Fibroblast of gingiva (primary cell): Measurements from ENCODE around the gene LKAAEAR1.

ENCODE experiments used
- DNase-seq: peaks from one replicate; pipeline ENCODE4 v3.0.0-alpha.2; 2011; ENCODE audit warnings: low read depth

LKAAEAR1 gene

DNA sequence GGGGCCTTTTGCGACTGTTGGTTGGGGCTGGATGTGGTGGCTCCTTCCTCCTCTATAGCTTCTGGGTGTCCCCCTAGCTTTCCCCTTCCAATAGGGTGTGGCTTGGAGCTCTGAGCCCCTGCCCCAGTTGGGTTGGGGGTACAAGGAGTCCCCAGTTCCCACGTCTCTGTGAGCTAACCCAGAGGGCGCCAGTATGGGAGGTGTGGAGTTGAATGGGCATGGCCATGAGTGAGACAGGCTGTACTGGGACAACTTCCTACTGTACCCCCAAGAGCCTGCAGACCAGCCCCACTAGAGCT is 47.0 kb downstream of the LKAAEAR1 start:
- no peak for DNase-seq

- no peak for DNase-seq
Observed at GRCh38 chr20:64036346-64037198, 47.6 kb downstream of the LKAAEAR1 start.

DNA sequence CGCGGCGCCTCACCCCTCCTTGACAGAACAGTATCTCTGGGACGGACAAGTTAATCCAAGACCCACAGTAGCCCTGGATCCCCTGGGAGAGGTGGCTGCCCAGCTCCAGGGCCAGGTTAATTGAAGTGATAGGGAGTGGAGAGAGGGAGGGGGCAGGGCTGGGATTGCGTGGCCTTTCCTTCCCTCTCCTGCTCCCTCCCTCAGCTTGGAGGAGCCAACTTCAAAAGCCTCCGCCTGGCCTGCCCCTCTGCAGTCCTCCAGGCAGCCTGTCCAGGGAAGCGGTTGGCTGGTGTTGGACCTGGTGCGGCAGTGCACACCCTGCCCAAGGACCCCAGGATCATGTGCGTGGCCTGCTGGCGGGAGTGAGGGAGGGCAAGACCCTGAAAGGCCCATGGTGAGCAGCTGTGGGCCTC is 48.3 kb downstream of the LKAAEAR1 start, which contains the start of gene C20orf204:
Gene C20orf204 (plus strand): TSS at position 250 of the 413 bp plus-strand sequence. CDS start 142 bp downstream, at position 392.
- no peak for DNase-seq

- DNase-seq = no peak
Observed at GRCh38 chr20:64035066-64035932, 48.9 kb downstream of the LKAAEAR1 start.

- no peak for DNase-seq
Observed at GRCh38 chr20:64033981-64034493, 50.2 kb downstream of the LKAAEAR1 start.
